K562 (cell line): ENCODE data around the gene CELA1. TPM values are rescaled to one million over a fixed set of nuclear protein-coding genes. Genes with fewer than 3 reads are reported as not detected.
A peak's percentile ranks its signal among the peaks of the same experiment; 100 is the strongest.

Experiments
- BDP1 ChIP-seq: IDR thresholded peaks from 3 replicates; pipeline ENCODE4 v1.6.1; 2011; ENCODE audit not compliant: insufficient read length, insufficient read depth
- CREB1 ChIP-seq, 2 experiments: sonication (generic) in 1 of 2; formaldehyde crosslinking in 1 of 2; IDR thresholded peaks; 2 replicates each; pipeline versions ENCODE4 v1.6.1 to v1.8.0; 2012 to 2022; ENCODE audit warnings: inconsistent platforms in 1 of 2, mild to moderate bottlenecking in 1 of 2, missing genetic modification reagents in 1 of 2, moderate library complexity in 1 of 2
- CTBP1 ChIP-seq: fragments of 450-650 bp; IDR thresholded peaks from 2 replicates; pipeline ENCODE4 v1.6.1; 2016; ENCODE audit warnings: borderline replicate concordance
- CXXC5 ChIP-seq: fragments of 250-450 bp; sonication (Bioruptor Pico); IDR thresholded peaks from 2 replicates; pipeline ENCODE4 v1.8.0; 2022; ENCODE audit warnings: inconsistent platforms, mild to moderate bottlenecking, moderate library complexity
- DLX4 ChIP-seq: fragments of 250-450 bp; sonication (Bioruptor Pico); IDR thresholded peaks from 2 replicates; pipeline ENCODE4 v1.6.1; 2021; ENCODE audit warnings: mild to moderate bottlenecking
- GABPB2 ChIP-seq: fragments of 250-450 bp; sonication (Bioruptor Pico); conservative IDR thresholded peaks from 2 replicates; pipeline ENCODE4 v1.5.1; 2021; ENCODE audit warnings: mild to moderate bottlenecking
- HNRNPLL ChIP-seq: fragments of 200-400 bp; formaldehyde crosslinking; IDR thresholded peaks from 2 replicates; pipeline ENCODE4 v1.6.1; 2017; ENCODE audit warnings: low read length, low read depth, mild to moderate bottlenecking; ENCODE audit not compliant: poor library complexity, severe bottlenecking
- MAX ChIP-seq: sonication (generic); formaldehyde crosslinking; IDR thresholded peaks from 2 replicates; pipeline ENCODE4 v1.9.0; 2022; ENCODE audit warnings: mild to moderate bottlenecking, missing genetic modification reagents
- POLR3G ChIP-seq: IDR thresholded peaks from 2 replicates; pipeline ENCODE4 v1.6.1; 2011; ENCODE audit not compliant: insufficient read length, insufficient replicate concordance; ENCODE audit errors: extremely low read depth
- RBBP5 ChIP-seq: fragments of 200-600 bp; sonication (generic); IDR thresholded peaks from 2 replicates; pipeline ENCODE4 v1.6.1; 2012; ENCODE audit warnings: borderline replicate concordance, mild to moderate bottlenecking, low read length, control low read depth, inconsistent platforms; ENCODE audit not compliant: insufficient read depth, poor library complexity, severe bottlenecking
- RBFOX2 ChIP-seq: fragments of 200-400 bp; formaldehyde crosslinking; IDR thresholded peaks from 2 replicates; pipeline ENCODE4 v1.6.1; 2017; ENCODE audit warnings: low read depth, mild to moderate bottlenecking, low read length, moderate library complexity
- ZFP36 ChIP-seq: fragments of 150-350 bp; IDR thresholded peaks from 2 replicates; pipeline ENCODE4 v1.6.1; 2018; ENCODE audit warnings: low read length, low read depth; ENCODE audit not compliant: partially characterized antibody
- polyA plus RNA-seq, 8 experiments: library from polyadenylated mRNA; depleted of rRNA in 4 of 8; stranded (reverse) in 5 of 8; unstranded in 3 of 8; fragments of >200 nt; fragmentation: Nextera tagmentation in 2 of 8; fragmentation: Illumina TruSeq in 1 of 8; extraction: Ambion mirVana in 2 of 8; extraction: Trizol in 1 of 8; gene quantifications; 2 replicates each; pipeline versions ENCODE4 v1.2.1 to v1.2.3, GENCODE V29; 2011 to 2014; ENCODE audit warnings: inconsistent platforms in 1 of 8, missing spikeins in 1 of 8
- total RNA-seq, 7 experiments: library from RNA; depleted of rRNA in 6 of 7; stranded (reverse); fragments of >200 nt in 6 of 7; fragmentation: Illumina TruSeq in 2 of 7; extraction: Trizol in 2 of 7; gene quantifications; 2 replicates each; pipeline versions ENCODE4 v1.2.1 to v1.2.3, GENCODE V29; 2011 to 2021; ENCODE audit warnings: low replicate concordance in 1 of 7

Gene CELA1
- total and polyA plus RNA-seq, 9 of the 15 experiments (the other 6 are each of a cell fraction or from before 2014, with no cell fraction given), result 0.06 to 0.27 (median 0.22) TPM; not detected in 6

GRCh38 chr12:51391283-51392123 is 45.0 kb upstream of the CELA1 start, which contains the start of gene GALNT6 (continued):
- peak; percentile 44; the same call in 1 of the 2 replicates for TF ChIP-seq CXXC5 (CRISPR knock-in tag)
- no peak for TF ChIP-seq HNRNPLL
- no peak for TF ChIP-seq ZFP36
- peak; percentile 61 for TF ChIP-seq RBFOX2
- TF ChIP-seq CREB1 (IDR thresholded peaks at IDR 0.05), result no peak
- TF ChIP-seq CREB1 (CRISPR knock-in tag; IDR thresholded peaks at IDR 0.05), result 0 out of 2 replicates have a peak, but pooled peaks have one; percentile 8
- TF ChIP-seq DLX4 (CRISPR knock-in tag), result no peak
- no peak for TF ChIP-seq CTBP1
- TF ChIP-seq GABPB2, result no peak
- TF ChIP-seq MAX (CRISPR knock-in tag), result no peak
- TF ChIP-seq RBBP5, result peak; percentile 66
- no peak for TF ChIP-seq BDP1
- no peak for TF ChIP-seq POLR3G
